ENCODE data around the gene UBE2M.
"Not testable (repeated sequence)": the region's sequence is repeated elsewhere in the genome, so short reads cannot be mapped to it uniquely, and the experiment has no call there.

UBE2M gene

GRCh38 chr19:58558066-58558622 lies at the start of gene UBE2M:
UBE2M (minus strand) TSS chr19:58558611; CDS start chr19:58558381, 230 bp downstream.
- DNase-seq (ENCODE audit: low read depth), result no peak

GRCh38 chr19:58607213-58607612 lies 48.8 kb upstream of the UBE2M start:
- not testable (repeated sequence) for DNase-seq (ENCODE audit: low read depth); H3K4me3 ChIP-seq (ENCODE audit: low read depth, low read length)

More at GRCh38 chr19:58558066-58558622, at the start of gene UBE2M:
- peak within 1 kb of the TSS; percentile 58 for H3K4me3 ChIP-seq (ENCODE audit: low read depth, low read length)

GRCh38 chr19:58606251-58606896 lies 48.0 kb upstream of the UBE2M start:
- not testable (repeated sequence) for DNase-seq (ENCODE audit: low read depth); H3K4me3 ChIP-seq (ENCODE audit: low read depth, low read length)

GRCh38 chr19:58586133-58586765 lies 27.8 kb upstream of the UBE2M start:
- no peak overlapping the region for H3K4me3 ChIP-seq (ENCODE audit: low read depth, low read length)
- no peak for DNase-seq (ENCODE audit: low read depth)

- DNase-seq (ENCODE audit: low read depth), result no peak
- H3K4me3 ChIP-seq (ENCODE audit: low read depth, low read length), result no peak overlapping the region
These were observed 27.2 kb upstream of the UBE2M start for GRCh38 chr19:58585442-58586132.

GRCh38 chr19:58584498-58585441 lies 26.4 kb upstream of the UBE2M start:
- DNase-seq (ENCODE audit: low read depth), result no peak
- no peak overlapping the region for H3K4me3 ChIP-seq (ENCODE audit: low read depth, low read length)

GRCh38 chr19:58582985-58583384 lies 24.6 kb upstream of the UBE2M start:
- no peak overlapping the region for H3K4me3 ChIP-seq (ENCODE audit: low read depth, low read length)
- no peak for DNase-seq (ENCODE audit: low read depth)

- no peak overlapping the region for H3K4me3 ChIP-seq (ENCODE audit: low read depth, low read length)
- peak; percentile 70 for DNase-seq (ENCODE audit: low read depth)
These were observed 23.1 kb upstream of the UBE2M start for GRCh38 chr19:58581227-58582141.

- DNase-seq (ENCODE audit: low read depth), result no peak
- no peak overlapping the region for H3K4me3 ChIP-seq (ENCODE audit: low read depth, low read length)
These were observed 21.2 kb upstream of the UBE2M start for GRCh38 chr19:58579473-58580142.

GRCh38 chr19:58578012-58578925 lies 19.9 kb upstream of the UBE2M start:
- no peak overlapping the region for H3K4me3 ChIP-seq (ENCODE audit: low read depth, low read length)
- no peak for DNase-seq (ENCODE audit: low read depth)

- not testable (repeated sequence) for DNase-seq (ENCODE audit: low read depth); H3K4me3 ChIP-seq (ENCODE audit: low read depth, low read length)
These were observed 19.2 kb upstream of the UBE2M start for GRCh38 chr19:58577581-58577980.

- H3K4me3 ChIP-seq (ENCODE audit: low read depth, low read length), result peak overlapping the region; percentile 80
- DNase-seq (ENCODE audit: low read depth), result peak; percentile 75
These were observed 17.0 kb upstream of the UBE2M start for GRCh38 chr19:58575183-58576041.

GRCh38 chr19:58573658-58574164 lies 15.3 kb upstream of the UBE2M start:
- H3K4me3 ChIP-seq (ENCODE audit: low read depth, low read length), result peak overlapping the region; percentile 73
- no peak for DNase-seq (ENCODE audit: low read depth)

- H3K4me3 ChIP-seq (ENCODE audit: low read depth, low read length), result peak within 1 kb of the TSS; percentile 73
- DNase-seq (ENCODE audit: low read depth), result peak; percentile 100
These were observed 14.6 kb upstream of the UBE2M start, which contains the start of gene MZF1 for GRCh38 chr19:58572818-58573657. MZF1 (minus strand) TSS chr19:58573335; CDS start chr19:58571389, 1,946 bp downstream.
